Liver (tissue), 3 donors: ENCODE measurements around the gene PPFIA2.

Experiments used
- CTCF ChIP-seq: fragments of 150-350 bp; IDR thresholded peaks from 2 replicates; pipeline ENCODE4 v1.5.1; 2017; ENCODE audit warnings: improper control_type of control experiment, low read depth, low read length; ENCODE audit not compliant: missing input control
- GABPA ChIP-seq, 2 donors: IDR thresholded peaks in 1 of 2; conservative IDR thresholded peaks in 1 of 2; 2 replicates each; pipeline ENCODE4 v1.6.1; 2016; ENCODE audit warnings: antibody characterized with exemption in 2 of 2, mild to moderate bottlenecking in 1 of 2, moderate library complexity in 1 of 2
- RAD21 ChIP-seq, 2 donors: IDR thresholded peaks; 2 replicates each; pipeline ENCODE4 v1.6.1; 2016; ENCODE audit warnings: antibody characterized with exemption in 2 of 2, mild to moderate bottlenecking in 2 of 2
- YY1 ChIP-seq: IDR thresholded peaks from 2 replicates; pipeline ENCODE4 v1.6.1; 2016; ENCODE audit warnings: antibody characterized with exemption, mild to moderate bottlenecking
- donor health status: healthy.
- donor health status: healthy.

GRCh38 chr12:81502912-81503695 lies 256.0 kb downstream of the PPFIA2 start:
- TF ChIP-seq RAD21 (IDR thresholded peaks at IDR 0.05) (no peak), YY1 (no peak), CTCF (no peak), GABPA (IDR thresholded peaks at IDR 0.05 in 1 of 2, conservative IDR thresholded peaks at IDR 0.05 in 1 of 2) (no peak)
